ENCODE measurements around the gene DNASE2B.

Gene DNASE2B

GRCh38 chr1:84410328-84411095, 12.2 kb downstream of the DNASE2B start:
- in situ Hi-C loops (cut with MboI; ENCODE audit: low sequenced_read_pairs), result no loop called here
- H3K27me3 ChIP-seq (ENCODE audit: low read depth), result no peaks in the 10 kb centered on the region
- no peaks in the 10 kb centered on the region for H3K9me3 ChIP-seq
- no peak for DNase-seq (ENCODE audit: low spot score in 2 of 2)
- H3K36me3 ChIP-seq (replicated peaks), result no peaks in the 10 kb centered on the region
- H3K4me3 ChIP-seq, result no peak overlapping the region
- no peaks in the 10 kb centered on the region for H3K4me1 ChIP-seq

GRCh38 chr1:84412316-84412942, 14.1 kb downstream of the DNASE2B start:
- Histone ChIP-seq H3K4me1 (no peaks in the 10 kb centered on the region), H3K27me3 (ENCODE audit: low read depth) (no peaks in the 10 kb centered on the region), H3K4me3 (no peak overlapping the region), H3K36me3 (replicated peaks) (no peaks in the 10 kb centered on the region), H3K9me3 (no peaks in the 10 kb centered on the region)
- DNase-seq (ENCODE audit: low spot score in 2 of 2), result no peak
- in situ Hi-C loops (cut with MboI; ENCODE audit: low sequenced_read_pairs), result no loop called here

- Histone ChIP-seq H3K9me3 (no peaks in the 10 kb centered on the region), H3K27me3 (ENCODE audit: low read depth) (no peaks in the 10 kb centered on the region), H3K36me3 (replicated peaks) (no peaks in the 10 kb centered on the region), H3K4me3 (no peak overlapping the region), H3K4me1 (no peaks in the 10 kb centered on the region)
- DNase-seq (ENCODE audit: low spot score in 2 of 2), result no peak
- in situ Hi-C loops (cut with MboI; ENCODE audit: low sequenced_read_pairs), result no loop called here
Observed at GRCh38 chr1:84415396-84415795, 17.1 kb downstream of the DNASE2B start.

- H3K4me1 ChIP-seq, result no peaks in the 10 kb centered on the region
- H3K36me3 ChIP-seq (replicated peaks), result no peaks in the 10 kb centered on the region
- H3K9me3 ChIP-seq, result no peaks in the 10 kb centered on the region
- H3K27me3 ChIP-seq (ENCODE audit: low read depth), result no peaks in the 10 kb centered on the region
- H3K4me3 ChIP-seq, result no peak overlapping the region
- in situ Hi-C loops (cut with MboI; ENCODE audit: low sequenced_read_pairs), result no loop called here
- no peak for DNase-seq (ENCODE audit: low spot score in 2 of 2)
Observed at GRCh38 chr1:84422909-84423308, 24.6 kb downstream of the DNASE2B start.

- no peak overlapping the region for H3K4me3 ChIP-seq
- no peaks in the 10 kb centered on the region for H3K36me3 ChIP-seq (replicated peaks)
- DNase-seq (ENCODE audit: low spot score in 2 of 2), result no peak
- no peaks in the 10 kb centered on the region for H3K27me3 ChIP-seq (ENCODE audit: low read depth)
- in situ Hi-C loops (cut with MboI; ENCODE audit: low sequenced_read_pairs), result loop anchor here (25.0 kb wide), 4 partner anchors 188 to 512 kb away; no protein-coding TSS in a partner anchor
- H3K9me3 ChIP-seq, result no peaks in the 10 kb centered on the region
- no peaks in the 10 kb centered on the region for H3K4me1 ChIP-seq
Observed at GRCh38 chr1:84424513-84425149, 26.3 kb downstream of the DNASE2B start.

GRCh38 chr1:84425150-84425896, 27.0 kb downstream of the DNASE2B start:
- H3K4me1 ChIP-seq, result no peaks in the 10 kb centered on the region
- DNase-seq (ENCODE audit: low spot score in 2 of 2), result no peak
- no peak overlapping the region for H3K4me3 ChIP-seq
- in situ Hi-C loops (cut with MboI; ENCODE audit: low sequenced_read_pairs), result loop anchor here (25.0 kb wide), 4 partner anchors 187 to 513 kb away; no protein-coding TSS in a partner anchor
- no peaks in the 10 kb centered on the region for H3K36me3 ChIP-seq (replicated peaks)
- H3K27me3 ChIP-seq (ENCODE audit: low read depth), result no peaks in the 10 kb centered on the region
- no peaks in the 10 kb centered on the region; the same call in 1 of the 2 replicates for H3K9me3 ChIP-seq

DNA sequence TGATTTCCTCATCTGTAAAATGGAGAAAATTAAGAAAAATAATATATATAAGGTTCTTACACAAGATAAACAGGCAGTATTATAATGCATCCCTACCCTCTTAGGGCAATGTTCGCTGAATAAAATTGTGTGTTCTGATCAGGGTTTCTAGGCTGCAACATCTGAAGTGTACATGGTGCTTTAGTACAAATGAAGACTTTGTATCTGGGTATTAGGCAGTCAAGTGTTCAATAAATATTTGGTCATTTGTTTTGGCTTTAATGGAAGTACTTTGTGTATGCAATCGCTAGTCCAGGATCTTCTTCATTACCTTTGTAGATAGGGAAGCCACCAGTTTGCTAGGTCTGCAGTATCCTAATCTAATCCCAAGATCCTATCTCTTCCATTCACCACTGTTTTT, 28.1 kb downstream of the DNASE2B start:
- H3K27me3 ChIP-seq (ENCODE audit: low read depth), result no peaks in the 10 kb centered on the region
- in situ Hi-C loops (cut with MboI; ENCODE audit: low sequenced_read_pairs), result loop anchor here (25.0 kb wide), 4 partner anchors 186 to 514 kb away; no protein-coding TSS in a partner anchor

DNA sequence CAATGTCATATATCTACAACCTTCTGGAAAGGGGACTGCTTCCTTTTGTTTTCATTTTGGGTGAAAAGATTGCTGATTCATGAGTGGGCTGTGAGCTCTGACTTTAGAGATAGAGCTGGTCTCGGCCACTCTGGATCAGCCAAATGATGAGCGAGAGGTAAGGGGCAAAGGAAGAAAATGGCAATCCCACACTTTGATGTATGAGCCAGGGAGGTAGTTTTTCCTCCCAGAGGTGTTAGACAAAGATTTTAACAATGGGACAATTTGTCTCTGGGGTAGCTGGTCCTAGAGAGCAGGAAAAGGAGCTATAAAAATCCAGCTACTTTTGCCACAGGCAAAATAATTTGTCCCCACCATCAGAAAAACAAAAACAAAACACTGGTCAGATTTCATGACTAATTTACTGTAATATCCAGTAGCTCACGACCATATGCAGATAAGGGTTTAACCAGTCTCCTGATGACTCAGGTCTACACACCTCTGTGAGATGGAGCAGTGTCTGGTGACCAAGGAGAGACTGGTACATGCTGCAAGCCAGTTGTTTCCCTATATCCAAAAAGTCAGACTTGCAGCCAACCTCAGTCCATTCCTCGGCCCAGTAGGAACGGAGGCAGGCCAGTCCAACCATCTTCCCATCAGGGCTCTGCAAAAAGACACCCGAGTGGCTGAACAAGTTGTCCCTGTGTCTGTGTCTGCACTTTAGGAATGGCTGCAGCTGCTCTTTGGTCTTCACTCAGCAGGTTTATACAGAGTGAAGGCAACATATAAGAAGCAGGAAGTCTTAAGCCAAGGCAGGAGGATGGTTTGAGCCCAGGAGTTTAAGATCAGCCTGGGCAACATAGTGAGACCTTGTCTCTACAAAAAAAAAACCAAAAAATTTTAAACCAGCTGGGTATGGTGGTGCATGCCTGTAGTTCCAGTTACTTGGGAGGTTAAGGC, 29.2 kb downstream of the DNASE2B start:
- Histone ChIP-seq H3K36me3 (replicated peaks) (no peaks in the 10 kb centered on the region), H3K27me3 (ENCODE audit: low read depth) (no peaks in the 10 kb centered on the region), H3K4me3 (no peak overlapping the region), H3K9me3 (no peaks in the 10 kb centered on the region; the same call in 1 of the 2 replicates), H3K4me1 (no peaks in the 10 kb centered on the region)
- in situ Hi-C loops (cut with MboI; ENCODE audit: low sequenced_read_pairs), result loop anchor here (25.0 kb wide), 4 partner anchors 185 to 515 kb away; no protein-coding TSS in a partner anchor
- no peak for DNase-seq (ENCODE audit: low spot score in 2 of 2)

More for the DNA sequence above, 28.1 kb downstream of the DNASE2B start:
- Histone ChIP-seq H3K4me1 (no peaks in the 10 kb centered on the region), H3K9me3 (no peaks in the 10 kb centered on the region; the same call in 1 of the 2 replicates), H3K4me3 (no peak overlapping the region), H3K36me3 (replicated peaks) (no peaks in the 10 kb centered on the region)
- no peak for DNase-seq (ENCODE audit: low spot score in 2 of 2)

- no peaks in the 10 kb centered on the region; the same call in 1 of the 2 replicates for H3K9me3 ChIP-seq
- H3K4me3 ChIP-seq, result no peak overlapping the region
- H3K27me3 ChIP-seq (ENCODE audit: low read depth), result no peaks in the 10 kb centered on the region
- in situ Hi-C loops (cut with MboI; ENCODE audit: low sequenced_read_pairs), result loop anchor here (25.0 kb wide), 4 partner anchors 184 to 516 kb away; no protein-coding TSS in a partner anchor
- no peaks in the 10 kb centered on the region for H3K36me3 ChIP-seq (replicated peaks)
- DNase-seq (ENCODE audit: low spot score in 2 of 2), result no peak
- H3K4me1 ChIP-seq, result no peaks in the 10 kb centered on the region
Observed at GRCh38 chr1:84428235-84428634, 30.0 kb downstream of the DNASE2B start.

DNA sequence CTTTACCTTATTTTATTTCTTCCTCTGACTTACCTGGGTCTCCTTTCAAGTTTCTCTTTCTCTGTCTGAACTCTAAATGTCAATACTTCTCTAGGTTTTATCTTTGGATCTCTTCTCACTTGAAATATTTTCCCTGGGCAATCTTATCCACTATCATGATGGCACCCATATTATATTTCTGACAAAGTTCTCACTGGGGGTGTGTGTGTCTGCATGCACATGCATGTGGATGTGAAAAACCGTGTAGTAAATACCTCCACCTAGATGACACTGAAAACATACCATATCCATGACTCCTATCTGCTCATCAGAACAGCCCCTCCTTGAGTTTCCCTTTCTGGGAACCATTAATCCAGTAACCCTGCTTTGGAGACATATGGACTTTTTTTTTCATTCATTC, 30.9 kb downstream of the DNASE2B start:
- H3K9me3 ChIP-seq, result no peaks in the 10 kb centered on the region; the same call in 1 of the 2 replicates
- no peak overlapping the region for H3K4me3 ChIP-seq
- in situ Hi-C loops (cut with MboI; ENCODE audit: low sequenced_read_pairs), result loop anchor here (25.0 kb wide), 4 partner anchors 183 to 517 kb away; no protein-coding TSS in a partner anchor
- H3K4me1 ChIP-seq, result no peaks in the 10 kb centered on the region
- DNase-seq (ENCODE audit: low spot score in 2 of 2), result no peak
- no peaks in the 10 kb centered on the region for H3K36me3 ChIP-seq (replicated peaks)
- H3K27me3 ChIP-seq (ENCODE audit: low read depth), result no peaks in the 10 kb centered on the region

- H3K9me3 ChIP-seq, result no peaks in the 10 kb centered on the region; the same call in 1 of the 2 replicates
- no peaks in the 10 kb centered on the region for H3K27me3 ChIP-seq (ENCODE audit: low read depth)
- H3K4me1 ChIP-seq, result no peaks in the 10 kb centered on the region
- DNase-seq (ENCODE audit: low spot score in 2 of 2), result no peak
- in situ Hi-C loops (cut with MboI; ENCODE audit: low sequenced_read_pairs), result loop anchor here (25.0 kb wide), 4 partner anchors 182 to 518 kb away; no protein-coding TSS in a partner anchor
- H3K36me3 ChIP-seq (replicated peaks), result no peaks in the 10 kb centered on the region
- H3K4me3 ChIP-seq, result no peak overlapping the region
Observed at GRCh38 chr1:84430546-84430945, 32.3 kb downstream of the DNASE2B start.
